GM19099 (cell line): ENCODE results near the gene ZMIZ1.

ENCODE experiments used
- POLR2A ChIP-seq: IDR thresholded peaks from 3 replicates; pipeline ENCODE4 v1.6.1; 2011; ENCODE audit warnings: low read depth; ENCODE audit not compliant: insufficient read length; ENCODE audit errors: extremely low read depth

ZMIZ1 gene

GRCh38 chr10:79238606-79239005 lies 169.8 kb downstream of the ZMIZ1 start:
- TF ChIP-seq POLR2A: no peak

- no peak for TF ChIP-seq POLR2A
Observed at GRCh38 chr10:79239275-79239779, 170.6 kb downstream of the ZMIZ1 start.

GRCh38 chr10:79239924-79240581 lies 171.3 kb downstream of the ZMIZ1 start:
- TF ChIP-seq POLR2A: no peak

GRCh38 chr10:79241629-79241989 lies 172.8 kb downstream of the ZMIZ1 start:
- no peak for TF ChIP-seq POLR2A

GRCh38 chr10:79241990-79242619 lies 173.3 kb downstream of the ZMIZ1 start:
- peak; percentile 7 for TF ChIP-seq POLR2A

GRCh38 chr10:79242620-79243152 lies 173.9 kb downstream of the ZMIZ1 start:
- peak; percentile 42 for TF ChIP-seq POLR2A

GRCh38 chr10:79243181-79244067 lies 174.7 kb downstream of the ZMIZ1 start:
- peak; percentile 37 for TF ChIP-seq POLR2A

- TF ChIP-seq POLR2A: no peak
Observed at GRCh38 chr10:79244068-79244442, 175.3 kb downstream of the ZMIZ1 start.

GRCh38 chr10:79244841-79245504 lies 176.2 kb downstream of the ZMIZ1 start:
- peak; percentile 11 for TF ChIP-seq POLR2A

- peak; percentile 7 for TF ChIP-seq POLR2A
Observed at GRCh38 chr10:79245539-79246208, 176.9 kb downstream of the ZMIZ1 start.

- peak; percentile 2 for TF ChIP-seq POLR2A
Observed at GRCh38 chr10:79246209-79246581, 177.4 kb downstream of the ZMIZ1 start.

GRCh38 chr10:79246606-79247275 lies 178.0 kb downstream of the ZMIZ1 start:
- TF ChIP-seq POLR2A: no peak

- TF ChIP-seq POLR2A: no peak
Observed at GRCh38 chr10:79247373-79248137, 178.8 kb downstream of the ZMIZ1 start.
